GM12891 (cell line): Measurements from ENCODE around the gene SHC4.

Experiments
- POLR2A ChIP-seq: IDR thresholded peaks from 2 replicates; pipeline ENCODE4 v1.6.1; 2011; ENCODE audit warnings: low read depth, low read length, control low read depth
- POLR2AphosphoS5 ChIP-seq: IDR thresholded peaks from 2 replicates; pipeline ENCODE4 v1.6.1; 2011; ENCODE audit warnings: low read depth, low read length, control low read depth
- TAF1 ChIP-seq: IDR thresholded peaks from 2 replicates; pipeline ENCODE4 v1.6.1; 2011; ENCODE audit warnings: low read depth, low read length, control low read depth

DNA sequence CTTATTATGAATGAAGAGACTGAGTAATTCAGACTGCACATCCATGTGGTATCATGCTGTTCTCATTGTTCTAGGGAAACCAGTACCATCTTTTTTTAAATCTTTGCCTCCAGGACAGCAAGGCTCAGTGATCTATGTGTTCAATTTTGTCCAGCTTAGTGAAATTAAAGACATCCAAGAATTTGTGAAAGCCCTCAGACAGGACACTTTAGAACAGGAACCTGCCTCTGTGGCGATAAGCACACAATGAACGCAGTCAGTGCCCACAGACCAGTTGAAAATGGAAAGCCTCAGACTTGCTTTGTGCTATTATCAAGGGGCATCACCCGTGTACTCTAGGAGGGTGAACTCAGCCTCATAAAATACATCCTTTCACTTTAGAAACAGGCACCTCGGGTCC, 65.7 kb downstream of the SHC4 start:
- TF ChIP-seq POLR2A (no peak), POLR2AphosphoS5 (no peak), TAF1 (no peak)
